GM21526 (cell line): Measurements from ENCODE around the gene BACE2.
"Not testable (repeated sequence)": the region's sequence is repeated elsewhere in the genome, so short reads cannot be mapped to it uniquely, and the experiment has no call there.

ENCODE experiments used
- ATAC-seq: cut with Tn5 transposase; IDR thresholded peaks from one replicate; pipeline ENCODE4 v1.9.1; 2021; ENCODE audit warnings: moderate library complexity; ENCODE audit not compliant: unreplicated experiment, low FRiP score

The BACE2 gene

DNA sequence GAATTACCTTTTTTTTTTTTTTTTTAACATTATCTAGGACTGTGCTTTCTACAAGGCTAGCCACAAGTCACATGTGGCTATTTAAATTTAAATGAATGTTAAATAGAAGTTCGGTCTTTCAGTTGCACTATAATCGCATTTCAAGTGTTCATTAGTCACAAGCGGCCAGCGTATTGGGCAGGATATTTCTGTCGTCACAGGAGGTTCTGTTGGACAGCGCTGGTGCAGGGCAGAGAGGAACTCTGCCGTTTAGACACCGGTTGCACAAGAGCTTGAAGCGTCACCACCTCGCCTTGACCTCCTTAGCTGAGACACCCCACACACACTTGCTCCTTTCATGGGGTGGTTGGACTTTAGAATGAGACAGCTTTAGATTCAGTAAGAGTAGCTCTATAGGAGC lies 64.1 kb downstream of the BACE2 start:
- ATAC-seq = no peak

- ATAC-seq = no peak
These were observed 66.0 kb downstream of the BACE2 start for GRCh38 chr21:41233916-41234315.

DNA sequence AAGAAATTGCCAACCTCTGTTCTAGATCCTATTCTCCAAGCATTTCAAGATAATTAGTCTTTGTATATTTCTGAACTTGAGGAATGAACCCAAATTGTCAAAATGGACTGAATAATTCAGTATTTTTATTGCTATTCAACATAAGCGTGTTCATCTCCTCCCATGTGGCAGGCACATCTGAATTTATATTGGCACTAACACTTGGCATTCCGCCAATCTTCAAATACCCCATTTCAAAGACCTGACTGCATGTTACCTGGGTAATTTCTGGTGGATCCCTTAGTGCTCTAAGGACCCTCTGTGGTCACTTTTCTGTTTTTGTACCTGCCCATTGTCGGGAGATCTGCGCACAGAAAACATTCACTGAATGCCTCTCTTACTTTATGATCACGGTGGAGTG lies 66.6 kb downstream of the BACE2 start:
- no peak for ATAC-seq

- no peak for ATAC-seq
These were observed 67.2 kb downstream of the BACE2 start for GRCh38 chr21:41235201-41235600.

GRCh38 chr21:41236352-41236973 lies 68.5 kb downstream of the BACE2 start:
- ATAC-seq = no peak

DNA sequence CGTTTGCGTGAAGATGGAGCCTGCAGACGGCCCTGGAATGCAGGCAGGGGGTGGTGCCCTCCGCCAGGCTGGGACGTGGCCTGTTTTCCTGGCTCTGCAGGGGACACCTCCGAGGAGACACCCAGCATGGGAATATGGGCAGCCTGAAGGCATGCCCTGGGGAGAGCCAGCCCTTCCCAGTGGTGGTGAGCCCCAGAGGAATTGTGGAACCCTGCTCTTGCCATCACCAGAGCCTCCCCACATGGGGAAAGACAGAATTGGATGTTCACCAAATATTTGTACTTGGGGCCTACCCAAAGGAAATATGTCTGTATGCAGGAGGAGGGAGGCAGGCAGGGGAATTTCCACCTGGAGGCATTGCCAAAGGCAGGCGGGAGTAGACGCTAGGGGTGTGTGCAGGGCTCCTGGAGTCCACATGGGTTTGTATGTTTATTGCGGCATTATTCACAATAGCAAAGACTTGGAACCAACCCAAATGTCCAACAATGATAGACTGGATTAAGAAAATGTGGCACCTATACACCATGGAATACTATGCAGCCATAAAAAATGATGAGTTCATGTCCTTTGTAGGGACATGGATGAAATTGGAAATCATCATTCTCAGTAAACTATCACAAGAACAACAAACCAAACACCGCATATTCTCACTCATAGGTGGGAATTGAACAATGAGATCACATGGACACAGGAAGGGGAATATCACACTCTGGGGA lies 70.3 kb downstream of the BACE2 start:
- ATAC-seq = not testable (repeated sequence)

- no peak for ATAC-seq
These were observed 72.1 kb downstream of the BACE2 start for GRCh38 chr21:41240040-41240439.

- ATAC-seq = no peak
These were observed 73.4 kb downstream of the BACE2 start for GRCh38 chr21:41241341-41241740.

DNA sequence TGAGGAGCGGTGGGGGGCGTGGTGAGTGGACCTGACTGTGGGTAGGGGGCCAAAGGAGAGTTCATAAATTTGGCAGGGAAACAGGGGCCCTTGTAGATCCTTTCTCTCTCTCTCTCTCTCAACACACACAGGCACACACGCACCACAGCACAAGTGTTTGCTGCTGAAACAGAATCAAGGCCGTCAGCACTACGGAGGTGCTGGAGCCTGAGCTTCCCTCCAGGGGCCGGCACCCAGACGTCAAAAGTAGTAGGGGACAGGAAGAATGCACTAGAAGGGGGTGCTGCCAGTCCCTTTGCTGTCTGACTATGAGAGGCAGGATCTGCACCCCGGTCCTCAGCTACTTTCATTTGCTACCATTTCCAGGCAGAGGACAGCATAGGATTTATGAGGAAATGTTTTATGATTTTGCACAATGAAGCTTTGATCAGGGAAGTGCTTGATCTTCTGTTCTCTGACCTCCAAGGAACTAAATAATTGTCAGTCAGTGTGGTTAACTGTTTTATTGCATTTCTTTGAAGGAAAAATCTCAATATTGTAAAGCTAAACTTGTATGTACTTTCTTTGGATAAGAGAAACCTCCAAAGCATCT lies 74.4 kb downstream of the BACE2 start:
- ATAC-seq = no peak

DNA sequence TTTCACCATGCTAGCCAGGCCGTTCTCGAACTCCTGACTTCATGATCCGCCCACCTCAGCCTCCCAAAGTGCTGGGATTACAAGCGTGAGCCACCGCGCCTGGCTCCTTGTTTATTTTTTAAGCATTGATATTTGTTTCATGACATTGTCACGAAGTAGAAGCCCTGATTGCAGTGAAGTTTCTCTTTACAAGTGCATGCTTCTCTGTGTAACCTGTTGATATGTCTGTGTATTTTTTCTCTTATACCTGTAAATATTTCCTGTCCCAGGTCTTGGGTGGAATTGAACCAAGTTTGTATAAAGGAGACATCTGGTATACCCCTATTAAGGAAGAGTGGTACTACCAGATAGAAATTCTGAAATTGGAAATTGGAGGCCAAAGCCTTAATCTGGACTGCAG lies 75.1 kb downstream of the BACE2 start:
- no peak for ATAC-seq

- not testable (repeated sequence) for ATAC-seq
These were observed 76.4 kb downstream of the BACE2 start for GRCh38 chr21:41244266-41244880.

GRCh38 chr21:41245509-41246135 lies 77.7 kb downstream of the BACE2 start:
- no peak for ATAC-seq

GRCh38 chr21:41246808-41247207 lies 78.8 kb downstream of the BACE2 start:
- no peak for ATAC-seq

GRCh38 chr21:41247561-41248545 lies 79.9 kb downstream of the BACE2 start:
- ATAC-seq = no peak

GRCh38 chr21:41249476-41249875 lies 81.5 kb downstream of the BACE2 start:
- no peak for ATAC-seq

GRCh38 chr21:41250519-41250918 lies 82.6 kb downstream of the BACE2 start:
- no peak for ATAC-seq

DNA sequence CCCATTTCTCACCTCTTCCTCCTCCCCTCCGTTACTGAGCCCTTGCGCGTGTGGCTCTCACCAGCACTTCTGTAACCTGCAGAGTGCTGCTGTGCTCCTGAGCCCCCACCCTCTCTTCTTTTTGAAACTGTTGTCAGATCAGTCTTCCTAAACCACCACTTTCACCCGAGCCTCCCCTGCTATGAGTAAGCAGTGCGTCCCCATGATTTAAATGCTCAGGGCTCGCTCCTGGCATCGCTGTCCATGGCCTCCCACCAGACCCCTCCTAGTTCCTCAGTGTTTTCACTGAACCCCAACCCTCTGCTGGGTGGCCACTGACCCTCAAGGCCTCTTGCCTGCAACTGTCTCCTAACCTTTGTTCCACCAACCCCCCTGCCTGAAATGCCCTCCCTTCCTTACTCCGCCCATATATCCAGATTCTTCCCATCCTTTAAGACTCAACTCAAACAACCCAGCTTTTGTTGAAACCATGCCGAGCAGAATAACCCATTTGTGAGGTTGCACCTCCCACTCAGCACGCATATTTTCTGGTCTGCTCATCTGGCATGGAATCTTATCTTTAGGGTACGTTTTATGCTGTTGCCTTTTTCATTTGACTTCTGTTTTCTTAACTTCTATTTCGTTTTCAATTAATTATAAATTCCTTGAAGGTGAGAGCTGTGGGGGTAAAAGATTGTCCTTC lies 84.1 kb downstream of the BACE2 start:
- ATAC-seq = no peak

DNA sequence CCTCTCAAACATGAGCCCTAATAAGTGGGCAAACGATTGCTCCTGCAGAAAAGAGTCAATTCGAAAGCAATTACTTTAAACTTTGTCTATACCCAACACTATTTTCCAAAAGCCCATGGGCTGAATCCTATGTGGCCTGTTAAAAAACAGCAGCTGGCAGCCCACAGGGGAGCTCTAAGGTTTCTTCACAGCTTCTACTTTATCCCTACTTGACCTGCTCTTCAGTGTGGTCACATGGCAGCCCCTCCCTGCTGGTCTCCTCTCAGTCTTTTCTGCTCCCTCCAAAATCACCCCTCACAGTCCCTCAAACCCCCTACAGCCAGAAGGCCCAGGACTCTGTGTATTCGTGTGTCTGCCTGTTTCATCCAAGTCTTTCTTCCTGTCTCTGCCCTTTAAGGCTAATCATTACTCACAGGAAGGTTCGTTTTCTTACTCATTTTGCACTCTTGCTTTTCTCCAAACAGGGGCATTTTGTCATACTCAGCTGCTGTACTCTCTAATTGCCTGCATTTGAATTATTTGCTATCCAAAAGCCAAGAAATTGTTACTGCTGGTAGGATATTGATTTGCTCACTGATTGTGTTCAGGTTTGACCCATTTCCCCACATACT lies 86.2 kb downstream of the BACE2 start:
- ATAC-seq = no peak

- no peak for ATAC-seq
These were observed 87.2 kb downstream of the BACE2 start for GRCh38 chr21:41255190-41255589.
